HG03565 (cell line): ENCODE data around the gene TNFRSF21.
"Not testable (repeated sequence)": the region's sequence is repeated elsewhere in the genome, so short reads cannot be mapped to it uniquely, and the experiment has no call there.

Source experiments
- ATAC-seq: cut with Tn5 transposase; IDR thresholded peaks from one replicate; pipeline ENCODE4 v1.9.1; 2021; ENCODE audit warnings: mild to moderate bottlenecking, moderate library complexity; ENCODE audit not compliant: unreplicated experiment

Gene TNFRSF21

GRCh38 chr6:47230579-47230978 lies 79.1 kb downstream of the TNFRSF21 start:
- no peak for ATAC-seq

- no peak for ATAC-seq
Measured at GRCh38 chr6:47229255-47229654, 80.5 kb downstream of the TNFRSF21 start.

- not testable (repeated sequence) for ATAC-seq
Measured at GRCh38 chr6:47228093-47228492, 81.6 kb downstream of the TNFRSF21 start.

- ATAC-seq: not testable (repeated sequence)
Measured at GRCh38 chr6:47223251-47223650, 86.5 kb downstream of the TNFRSF21 start.

GRCh38 chr6:47221565-47221964 lies 88.1 kb downstream of the TNFRSF21 start:
- ATAC-seq: no peak

GRCh38 chr6:47209632-47210031 lies 100.1 kb downstream of the TNFRSF21 start:
- ATAC-seq: no peak

- ATAC-seq: no peak
Measured at GRCh38 chr6:47207261-47207660, 102.4 kb downstream of the TNFRSF21 start.

- ATAC-seq: no peak
Measured at GRCh38 chr6:47206626-47207025, 103.1 kb downstream of the TNFRSF21 start.

GRCh38 chr6:47203938-47204611 lies 105.6 kb downstream of the TNFRSF21 start:
- ATAC-seq: no peak

- ATAC-seq: peak; percentile 65
Measured at GRCh38 chr6:47203266-47203937, 106.3 kb downstream of the TNFRSF21 start.

- ATAC-seq: no peak
Measured at GRCh38 chr6:47202644-47203205, 107.0 kb downstream of the TNFRSF21 start.

- ATAC-seq: no peak
Measured at GRCh38 chr6:47200536-47201334, 109.0 kb downstream of the TNFRSF21 start.

GRCh38 chr6:47197682-47198640 lies 111.7 kb downstream of the TNFRSF21 start:
- no peak for ATAC-seq

GRCh38 chr6:47196113-47196512 lies 113.6 kb downstream of the TNFRSF21 start:
- ATAC-seq: no peak

- no peak for ATAC-seq
Measured at GRCh38 chr6:47195011-47195650, 114.6 kb downstream of the TNFRSF21 start.

- ATAC-seq: no peak
Measured at GRCh38 chr6:47188588-47189021, 121.1 kb downstream of the TNFRSF21 start.

GRCh38 chr6:47187893-47188587 lies 121.7 kb downstream of the TNFRSF21 start:
- ATAC-seq: no peak

- ATAC-seq: no peak
Measured at GRCh38 chr6:47187113-47187512, 122.6 kb downstream of the TNFRSF21 start.

GRCh38 chr6:47182291-47182957 lies 127.3 kb downstream of the TNFRSF21 start:
- no peak for ATAC-seq
